Upper lobe of right lung (tissue), 1 donor: Measurements from ENCODE around the gene NGEF. TPM values are rescaled to one million over a fixed set of nuclear protein-coding genes. Genes with fewer than 3 reads are reported as not detected.
A peak's percentile ranks its signal among the peaks of the same experiment; 100 is the strongest.

Experiments
- ATAC-seq: fragments of 200-7000 bp; cut with Tn5 transposase; one replicate; pipeline ENCODE4 v1.9.1; 2020; ENCODE audit warnings: mild to moderate bottlenecking, moderate library complexity
- DNase-seq: peaks from one replicate; pipeline ENCODE4 v3.0.0-alpha.2; 2020
- H3K27ac ChIP-seq: fragments of 200-600 bp; one replicate; pipeline ENCODE4 v1.8.0; 2022
- H3K27me3 ChIP-seq: fragments of 200-600 bp; one replicate; pipeline ENCODE4 v1.8.0; 2022; ENCODE audit warnings: mild to moderate bottlenecking
- H3K36me3 ChIP-seq: fragments of 200-600 bp; one replicate; pipeline ENCODE4 v1.8.0; 2022
- H3K4me1 ChIP-seq: fragments of 200-600 bp; one replicate; pipeline ENCODE4 v1.8.0; 2022
- H3K4me3 ChIP-seq: fragments of 200-600 bp; one replicate; pipeline ENCODE4 v1.8.0; 2022; ENCODE audit warnings: mild to moderate bottlenecking
- H3K9me3 ChIP-seq: fragments of 200-600 bp; one replicate; pipeline ENCODE4 v1.8.0; 2022
- CTCF ChIP-seq: fragments of 200-600 bp; IDR thresholded peaks from one replicate; pipeline ENCODE4 v1.8.0; 2022; ENCODE audit warnings: antibody characterized with exemption
- intact Hi-C: fragments of 100-400 bp; cut with DNase I; formaldehyde crosslinking; loops from one replicate; pipeline ENCODE4 v1.11.0; 2022
- total RNA-seq: library from RNA; stranded (reverse); fragmentation: NEBNext Ultra II Directional; extraction: Animal tissue kit (Norgen Biotek cat#: 25700); gene quantifications from one replicate; pipeline ENCODE4 v1.2.1, GENCODE V29; 2021
- donor health status: DM: no; HTN: yes; CAD: no; lungs with severe emphysema.

NGEF gene
- total RNA-seq, 1 donor from 2014 or later: not detected

- no peak for DNase-seq
These were observed 115.3 kb downstream of the NGEF start for GRCh38 chr2:232897598-232898408.

GRCh38 chr2:232896720-232897597 lies 116.1 kb downstream of the NGEF start:
- no peaks in the 10 kb centered on the region for H3K9me3 ChIP-seq
- peak; percentile 18 for ATAC-seq
- no peak overlapping the region for H3K4me3 ChIP-seq
- H3K27ac ChIP-seq: no peak overlapping the region
- no peaks in the 10 kb centered on the region for H3K4me1 ChIP-seq
- TF ChIP-seq CTCF: no peak
- H3K27me3 ChIP-seq: peaks cover 11% of the 10 kb centered on the region
- intact Hi-C loops: no loop called here
- DNase-seq: no peak
- no peaks in the 10 kb centered on the region for H3K36me3 ChIP-seq

More at GRCh38 chr2:232897598-232898408, 115.3 kb downstream of the NGEF start:
- Histone ChIP-seq H3K27me3 (peaks cover 13% of the 10 kb centered on the region), H3K4me3 (no peak overlapping the region), H3K9me3 (no peaks in the 10 kb centered on the region), H3K36me3 (no peaks in the 10 kb centered on the region), H3K4me1 (no peaks in the 10 kb centered on the region), H3K27ac (no peak overlapping the region)
- no peak for TF ChIP-seq CTCF
- intact Hi-C loops: no loop called here
- ATAC-seq: no peak

GRCh38 chr2:232896111-232896510 lies 116.9 kb downstream of the NGEF start:
- no peak for TF ChIP-seq CTCF
- Histone ChIP-seq H3K27ac (no peak overlapping the region), H3K4me1 (no peaks in the 10 kb centered on the region), H3K9me3 (no peaks in the 10 kb centered on the region), H3K27me3 (peaks cover 6% of the 10 kb centered on the region), H3K4me3 (no peak overlapping the region), H3K36me3 (no peaks in the 10 kb centered on the region)
- ATAC-seq (no peak), DNase-seq (no peak)
- intact Hi-C loops: no loop called here

GRCh38 chr2:232894746-232895145 lies 118.3 kb downstream of the NGEF start:
- Histone ChIP-seq H3K4me3 (no peak overlapping the region), H3K27ac (no peak overlapping the region), H3K9me3 (no peaks in the 10 kb centered on the region), H3K27me3 (peaks cover 5% of the 10 kb centered on the region), H3K4me1 (no peaks in the 10 kb centered on the region), H3K36me3 (no peaks in the 10 kb centered on the region)
- no peak for DNase-seq
- no peak for TF ChIP-seq CTCF
- intact Hi-C loops: no loop called here
- ATAC-seq: no peak

GRCh38 chr2:232894251-232894650 lies 118.8 kb downstream of the NGEF start:
- H3K4me1 ChIP-seq: no peaks in the 10 kb centered on the region
- H3K27me3 ChIP-seq: peaks cover 5% of the 10 kb centered on the region
- TF ChIP-seq CTCF: no peak
- H3K27ac ChIP-seq: no peak overlapping the region
- intact Hi-C loops: no loop called here
- DNase-seq (no peak), ATAC-seq (no peak)
- no peak overlapping the region for H3K4me3 ChIP-seq
- no peaks in the 10 kb centered on the region for H3K36me3 ChIP-seq
- H3K9me3 ChIP-seq: no peaks in the 10 kb centered on the region
